DMS53 treated with DMSO at 0.1 percent for 48 hours (cell line): ENCODE data around the gene SNX33.

Experiments
- DNase-seq: peaks from one replicate; lab custom pipeline; 2025; ENCODE audit not compliant: unreplicated experiment; lab: John Stamatoyannopoulos, UW

Gene SNX33

DNA sequence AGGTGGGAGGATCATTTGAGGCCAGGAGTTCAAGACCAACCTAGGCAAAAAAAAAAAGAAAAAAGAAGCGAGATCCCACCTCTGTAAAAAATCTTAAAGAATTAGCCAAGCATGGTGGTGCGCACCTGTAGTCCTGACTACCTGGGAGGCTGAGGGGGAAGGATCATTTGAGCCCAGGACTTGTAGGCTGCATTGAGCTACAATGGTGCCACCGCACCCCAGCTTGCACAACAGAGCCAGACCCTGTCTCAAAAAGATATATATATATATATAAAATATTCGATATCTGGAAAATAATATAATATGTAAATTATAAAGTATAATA, 6.6 kb upstream of the SNX33 start:
- DNase-seq = no peak

DNA sequence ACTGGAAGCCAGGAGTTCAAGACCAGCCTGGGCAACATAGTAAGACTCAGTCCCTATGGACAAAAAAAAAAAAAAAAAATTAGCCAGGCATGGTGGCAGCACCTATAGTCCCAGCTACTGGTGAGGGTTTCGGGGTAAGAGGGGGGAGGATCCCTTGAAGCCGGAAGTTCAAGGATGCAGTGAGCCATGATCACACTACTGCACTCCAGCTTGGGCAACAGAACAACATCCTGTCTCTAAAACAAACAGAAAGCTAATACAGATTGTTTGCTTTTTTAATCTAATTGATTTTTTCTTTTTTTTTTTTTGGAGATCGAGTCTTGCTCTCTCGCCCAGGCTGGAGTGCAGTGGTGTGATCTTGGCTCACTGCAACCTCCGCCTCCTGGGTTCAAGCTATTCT, 6.1 kb upstream of the SNX33 start:
- peak; percentile 17 for DNase-seq

DNA sequence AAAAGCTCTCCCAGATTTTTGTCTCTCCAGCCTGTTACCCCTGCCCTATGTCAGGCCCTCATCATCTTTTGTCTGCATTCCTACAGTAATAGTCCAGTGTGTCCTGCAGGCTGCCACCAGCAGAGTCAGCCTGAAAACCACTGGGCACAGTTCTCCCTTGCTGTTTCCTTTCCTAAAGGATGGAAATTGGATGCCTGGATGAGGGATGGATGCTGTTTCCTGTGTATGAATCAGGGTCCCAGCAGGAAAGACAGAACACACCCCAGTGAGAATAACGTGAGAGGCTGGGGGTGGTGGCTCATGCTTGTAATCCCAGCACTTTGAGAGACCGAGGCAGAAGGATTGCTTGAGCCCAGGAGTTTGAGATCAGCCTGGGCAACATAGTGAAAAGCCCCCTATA, 3.3 kb upstream of the SNX33 start:
- no peak for DNase-seq

GRCh38 chr15:75646112-75646943, 1.4 kb upstream of the SNX33 start:
- no peak for DNase-seq

- no peak for DNase-seq
Observed at GRCh38 chr15:75646944-75647364, 758 bp upstream of the SNX33 start.

DNA sequence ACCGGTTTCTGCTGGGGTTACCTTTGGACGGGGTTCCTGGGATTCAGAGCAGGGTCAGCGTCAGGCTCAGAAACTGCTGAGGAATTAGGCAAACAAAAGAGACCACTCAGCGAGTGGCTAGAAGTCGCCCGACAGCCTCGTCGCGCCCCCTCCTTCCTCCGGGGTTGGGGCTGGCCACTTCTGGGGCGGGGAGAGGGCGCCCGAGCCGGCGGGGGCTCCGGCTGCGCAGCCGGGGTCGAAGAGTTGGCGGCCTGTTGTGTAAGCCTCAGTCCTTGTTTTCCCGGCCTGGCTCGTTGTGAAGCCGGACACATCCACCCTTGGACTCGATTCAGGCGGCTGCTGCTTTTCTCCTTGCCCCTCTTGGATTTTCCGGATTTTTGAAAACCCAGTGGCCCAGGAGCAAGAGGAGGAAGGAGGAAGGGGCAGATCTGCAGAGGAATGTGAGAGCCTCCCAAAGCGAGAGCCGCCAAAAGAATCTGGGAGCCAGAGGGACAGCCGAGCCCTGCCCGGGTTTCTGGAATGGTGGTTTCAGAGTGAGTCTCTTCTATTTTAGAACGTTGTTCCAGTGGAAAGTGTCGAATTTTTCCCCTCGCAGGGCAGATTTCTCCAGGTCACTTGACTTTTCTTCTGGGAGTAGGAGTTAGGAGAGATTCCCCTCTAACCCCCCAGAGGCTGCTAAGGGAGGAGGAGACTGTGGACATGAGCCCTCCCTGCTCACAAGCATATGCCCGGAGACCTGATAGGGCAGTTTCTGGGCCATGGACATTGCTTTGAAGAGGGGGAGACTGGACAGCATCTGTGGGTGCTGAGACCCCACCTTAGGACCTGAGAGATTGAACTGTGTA, 666 bp downstream of the SNX33 start:
- no peak for DNase-seq

DNA sequence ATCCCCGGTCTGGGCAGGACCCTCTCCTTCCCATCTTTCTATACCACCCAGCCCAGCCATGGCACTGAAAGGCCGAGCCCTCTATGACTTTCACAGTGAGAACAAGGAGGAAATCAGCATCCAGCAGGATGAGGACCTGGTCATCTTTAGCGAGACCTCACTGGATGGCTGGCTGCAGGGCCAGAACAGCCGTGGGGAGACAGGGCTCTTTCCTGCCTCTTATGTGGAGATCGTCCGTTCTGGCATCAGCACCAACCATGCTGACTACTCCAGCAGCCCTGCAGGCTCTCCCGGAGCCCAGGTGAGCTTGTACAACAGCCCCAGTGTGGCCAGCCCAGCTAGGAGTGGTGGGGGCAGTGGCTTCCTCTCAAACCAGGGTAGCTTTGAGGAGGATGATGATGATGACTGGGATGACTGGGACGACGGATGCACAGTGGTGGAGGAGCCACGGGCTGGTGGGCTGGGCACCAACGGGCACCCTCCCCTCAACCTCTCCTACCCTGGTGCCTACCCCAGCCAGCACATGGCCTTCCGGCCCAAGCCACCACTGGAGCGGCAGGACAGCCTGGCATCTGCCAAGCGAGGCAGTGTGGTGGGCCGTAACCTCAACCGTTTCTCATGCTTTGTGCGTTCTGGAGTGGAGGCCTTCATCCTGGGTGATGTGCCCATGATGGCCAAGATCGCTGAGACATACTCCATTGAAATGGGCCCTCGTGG, 1.5 kb downstream of the SNX33 start:
- no peak for DNase-seq

GRCh38 chr15:75649848-75650247, 2.1 kb downstream of the SNX33 start:
- no peak for DNase-seq

GRCh38 chr15:75650908-75651809, 3.4 kb downstream of the SNX33 start:
- no peak for DNase-seq

- DNase-seq = no peak
Observed at GRCh38 chr15:75651810-75652543, 4.3 kb downstream of the SNX33 start.

- no peak for DNase-seq
Observed at GRCh38 chr15:75653347-75653913, 5.7 kb downstream of the SNX33 start.

DNA sequence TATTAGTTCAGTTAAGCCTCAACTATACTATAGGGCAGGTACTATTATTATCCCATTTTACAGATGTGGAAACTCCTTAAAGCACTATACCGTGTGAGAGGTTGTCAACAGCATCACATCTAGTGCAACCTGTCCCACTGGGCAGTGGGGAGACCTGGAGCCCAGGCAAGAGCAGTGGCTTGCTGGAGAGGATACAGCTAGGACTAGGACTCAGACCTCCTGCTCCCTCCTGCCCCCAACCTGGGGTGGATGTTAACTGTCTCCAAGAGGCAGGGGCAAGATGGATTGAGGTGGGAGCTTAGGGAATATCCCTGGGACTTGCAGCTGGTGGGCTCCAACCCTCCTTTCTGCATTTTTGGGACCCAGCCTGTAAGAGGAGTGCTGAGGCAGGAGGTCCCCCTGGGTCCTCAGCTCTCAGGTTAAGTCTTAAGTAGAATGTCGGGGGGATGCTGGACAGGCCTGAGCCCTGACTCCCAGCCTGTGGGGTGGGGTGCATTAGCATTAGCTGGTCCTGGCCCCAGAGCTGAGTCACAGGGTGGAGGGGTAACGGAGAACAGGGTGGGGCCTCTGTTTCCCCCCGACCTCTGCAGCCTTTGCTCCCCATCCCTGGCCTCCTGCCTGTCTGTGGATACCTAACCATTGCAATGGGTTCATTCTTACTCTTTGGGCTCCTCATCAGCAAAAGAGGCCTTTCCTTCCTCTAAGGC, 6.6 kb downstream of the SNX33 start:
- DNase-seq = no peak

DNA sequence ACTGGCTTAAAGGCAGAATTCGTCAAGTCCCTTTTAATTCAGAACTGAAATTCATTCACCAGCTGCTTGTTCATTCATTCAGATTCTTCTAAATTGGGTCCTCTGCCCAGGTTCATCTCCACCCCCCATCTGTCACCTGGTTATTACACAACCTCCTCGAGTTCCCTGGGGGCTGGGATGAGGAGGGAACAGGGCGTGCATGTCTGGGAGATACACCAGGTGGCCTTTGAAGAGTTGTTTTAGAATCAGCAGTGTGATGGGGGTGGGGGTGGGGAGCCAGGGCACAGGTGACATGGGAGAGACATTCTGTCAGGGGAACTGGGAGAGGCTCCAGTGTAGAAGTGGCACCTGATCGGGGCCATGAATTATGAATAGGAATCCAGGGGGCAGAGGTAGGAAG, 8.2 kb downstream of the SNX33 start:
- peak; percentile 12 for DNase-seq

DNA sequence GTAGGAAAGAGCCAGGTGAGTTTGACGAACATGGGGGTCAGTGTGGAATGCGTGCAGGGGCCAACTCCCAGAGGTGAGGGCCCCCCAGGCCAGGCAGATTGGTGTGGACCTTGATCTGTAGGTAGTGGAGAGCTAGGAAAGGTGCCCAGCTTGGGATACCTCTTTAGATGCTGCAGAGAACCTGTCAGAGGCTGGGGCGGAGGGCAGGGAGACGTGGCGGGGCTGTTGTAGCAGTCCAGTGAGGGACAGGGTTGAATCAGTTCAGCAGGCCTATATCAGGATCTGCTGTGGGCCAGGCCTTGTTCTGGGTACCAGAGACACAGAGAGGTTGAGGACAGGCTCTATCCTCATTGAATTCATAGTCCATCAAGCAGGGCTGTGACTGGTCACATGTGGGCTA, 8.6 kb downstream of the SNX33 start:
- DNase-seq = no peak

DNA sequence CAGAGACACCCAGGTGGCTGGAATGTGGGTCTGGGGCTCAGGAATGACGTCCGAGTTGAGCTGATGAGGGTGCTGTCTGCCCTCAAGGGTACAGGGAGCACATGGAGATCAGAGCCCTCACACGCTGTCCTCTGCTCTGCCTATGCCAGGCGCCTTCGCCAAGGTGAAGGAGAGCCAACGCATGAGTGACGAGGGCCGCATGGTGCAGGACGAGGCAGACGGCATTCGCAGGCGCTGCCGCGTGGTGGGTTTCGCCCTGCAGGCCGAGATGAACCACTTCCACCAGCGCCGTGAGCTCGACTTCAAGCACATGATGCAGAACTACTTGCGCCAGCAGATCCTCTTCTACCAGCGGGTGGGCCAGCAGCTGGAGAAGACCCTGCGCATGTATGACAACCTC, 9.1 kb downstream of the SNX33 start:
- no peak for DNase-seq

DNA sequence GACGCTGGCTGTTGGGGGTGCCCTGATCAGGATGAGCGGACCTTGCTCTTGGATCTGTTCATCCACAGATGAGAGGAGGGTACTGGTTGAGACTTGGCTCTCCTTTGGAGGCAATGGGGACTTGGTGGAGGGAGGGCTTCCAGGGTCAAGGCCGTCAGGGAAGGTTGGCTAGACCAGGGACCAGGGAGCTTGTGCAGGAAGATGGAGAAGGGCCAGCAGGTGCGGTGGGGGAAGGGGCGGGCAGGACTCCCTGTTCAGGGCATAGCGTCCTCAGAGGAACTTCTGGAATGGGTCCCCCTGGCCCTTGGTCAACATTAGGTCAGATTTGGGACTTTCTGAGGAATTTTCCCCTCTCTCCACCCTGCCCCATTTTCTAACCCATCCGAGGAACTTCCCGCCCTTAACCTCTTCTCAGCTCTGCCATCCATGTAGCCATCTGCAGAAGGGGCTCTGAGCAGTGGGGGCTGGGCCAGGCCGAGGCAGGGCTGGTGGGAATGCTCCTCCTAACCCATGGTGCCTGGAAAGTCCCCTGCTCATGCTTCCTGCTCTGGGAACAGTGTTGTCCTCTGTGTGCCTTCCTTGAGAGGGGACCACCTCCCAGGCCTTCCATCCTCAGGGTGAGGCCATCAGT, 11.5 kb downstream of the SNX33 start:
- DNase-seq = no peak

GRCh38 chr15:75659928-75660645, 12.4 kb downstream of the SNX33 start:
- no peak for DNase-seq
